ENCODE data around the gene ZNF536.

DNA sequence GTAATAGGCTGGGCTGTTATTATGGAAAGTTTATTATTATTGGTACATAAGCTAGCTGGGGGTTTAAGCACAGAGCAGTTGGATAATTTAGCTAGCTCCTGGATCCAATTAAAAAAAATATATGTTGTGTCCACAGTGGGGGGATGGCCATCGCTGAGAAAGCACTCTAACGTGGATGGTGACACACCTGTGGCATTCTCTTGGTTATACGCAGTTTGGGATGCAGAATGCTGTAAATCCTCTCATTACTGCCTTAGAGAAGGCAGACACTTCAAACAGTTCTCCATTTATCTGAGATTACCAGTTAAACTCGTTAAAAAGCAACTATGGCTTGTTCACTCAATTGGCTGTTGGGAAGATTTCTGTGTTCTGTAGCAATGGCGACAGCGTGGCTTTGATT is 2.4 kb upstream of the ZNF536 start:
- no peak for TF ChIP-seq POLR2A (IDR thresholded peaks at IDR 0.05)
- TF ChIP-seq, protein P1, sequence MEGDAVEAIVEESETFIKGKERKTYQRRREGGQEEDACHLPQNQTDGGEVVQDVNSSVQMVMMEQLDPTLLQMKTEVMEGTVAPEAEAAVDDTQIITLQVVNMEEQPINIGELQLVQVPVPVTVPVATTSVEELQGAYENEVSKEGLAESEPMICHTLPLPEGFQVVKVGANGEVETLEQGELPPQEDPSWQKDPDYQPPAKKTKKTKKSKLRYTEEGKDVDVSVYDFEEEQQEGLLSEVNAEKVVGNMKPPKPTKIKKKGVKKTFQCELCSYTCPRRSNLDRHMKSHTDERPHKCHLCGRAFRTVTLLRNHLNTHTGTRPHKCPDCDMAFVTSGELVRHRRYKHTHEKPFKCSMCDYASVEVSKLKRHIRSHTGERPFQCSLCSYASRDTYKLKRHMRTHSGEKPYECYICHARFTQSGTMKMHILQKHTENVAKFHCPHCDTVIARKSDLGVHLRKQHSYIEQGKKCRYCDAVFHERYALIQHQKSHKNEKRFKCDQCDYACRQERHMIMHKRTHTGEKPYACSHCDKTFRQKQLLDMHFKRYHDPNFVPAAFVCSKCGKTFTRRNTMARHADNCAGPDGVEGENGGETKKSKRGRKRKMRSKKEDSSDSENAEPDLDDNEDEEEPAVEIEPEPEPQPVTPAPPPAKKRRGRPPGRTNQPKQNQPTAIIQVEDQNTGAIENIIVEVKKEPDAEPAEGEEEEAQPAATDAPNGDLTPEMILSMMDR (IDR thresholded peaks at IDR 0.05): no peak

Measured in tibial nerve (tissue), 3 donors.